HG02973 (cell line): ENCODE data around the gene GAS7.
A peak's percentile ranks its signal among the peaks of the same experiment; 100 is the strongest.
"Not testable (repeated sequence)": the region's sequence is repeated elsewhere in the genome, so short reads cannot be mapped to it uniquely, and the experiment has no call there.

Experiments
- ATAC-seq: cut with Tn5 transposase; IDR thresholded peaks from one replicate; pipeline ENCODE4 v1.9.1; 2021; ENCODE audit warnings: moderate library complexity; ENCODE audit not compliant: unreplicated experiment

The GAS7 gene

GRCh38 chr17:10077561-10078299 is 120.7 kb downstream of the GAS7 start:
- ATAC-seq, result no peak

- ATAC-seq, result no peak
These were observed 122.5 kb downstream of the GAS7 start for GRCh38 chr17:10075919-10076318.

GRCh38 chr17:10073941-10074340 is 124.5 kb downstream of the GAS7 start:
- no peak for ATAC-seq

- no peak for ATAC-seq
These were observed 125.6 kb downstream of the GAS7 start for GRCh38 chr17:10072556-10073425.

- ATAC-seq, result no peak
These were observed 126.3 kb downstream of the GAS7 start for GRCh38 chr17:10072086-10072485.

GRCh38 chr17:10071141-10071540 is 127.3 kb downstream of the GAS7 start:
- no peak for ATAC-seq

GRCh38 chr17:10070690-10071089 is 127.7 kb downstream of the GAS7 start:
- no peak for ATAC-seq

GRCh38 chr17:10069301-10069700 is 129.1 kb downstream of the GAS7 start:
- no peak for ATAC-seq

GRCh38 chr17:10067446-10068143 is 130.8 kb downstream of the GAS7 start:
- no peak for ATAC-seq

- no peak for ATAC-seq
These were observed 133.9 kb downstream of the GAS7 start for GRCh38 chr17:10064536-10064935.

GRCh38 chr17:10063730-10064241 is 134.6 kb downstream of the GAS7 start:
- no peak for ATAC-seq

GRCh38 chr17:10062691-10063385 is 135.6 kb downstream of the GAS7 start:
- no peak for ATAC-seq

- ATAC-seq, result no peak
These were observed 137.1 kb downstream of the GAS7 start for GRCh38 chr17:10061111-10061845.

- ATAC-seq, result no peak
These were observed 137.9 kb downstream of the GAS7 start for GRCh38 chr17:10060526-10060925.

- peak; percentile 72 for ATAC-seq
These were observed 138.7 kb downstream of the GAS7 start for GRCh38 chr17:10059684-10060211.

GRCh38 chr17:10058921-10059683 is 139.3 kb downstream of the GAS7 start:
- no peak for ATAC-seq

- not testable (repeated sequence) for ATAC-seq
These were observed 140.9 kb downstream of the GAS7 start for GRCh38 chr17:10057466-10057865.

- no peak for ATAC-seq
These were observed 143.0 kb downstream of the GAS7 start for GRCh38 chr17:10055262-10055975.
